Motor neuron (in vitro differentiated cells): ENCODE results near the gene NCKAP5. TPM values are rescaled to one million over a fixed set of nuclear protein-coding genes. Genes with fewer than 3 reads are reported as not detected.

Source experiments
- ATAC-seq, 8 experiments: fragments of 200-7000 bp; cut with Tn5 transposase; replicated peaks in 6 of 8; 2 replicates each; pipeline ENCODE4 v1.8.0; 2021; ENCODE audit warnings: mild to moderate bottlenecking in 8 of 8, moderate library complexity in 8 of 8
- H3K27ac ChIP-seq, 2 donors: fragments of 250-450 bp; sonication (Bioruptor Pico); 2 replicates each; pipeline ENCODE4 v1.9.0; 2021; ENCODE audit warnings: antibody characterized with exemption in 2 of 2, mild to moderate bottlenecking in 2 of 2, moderate library complexity in 1 of 2
- H3K4me1 ChIP-seq, 2 donors: fragments of 250-450 bp; sonication (Bioruptor Pico); replicated peaks in 1 of 2; 2 replicates each; pipeline ENCODE4 v1.6.1; 2021; ENCODE audit warnings: antibody characterized with exemption in 2 of 2, mild to moderate bottlenecking in 2 of 2, moderate library complexity in 1 of 2
- H3K4me3 ChIP-seq, 5 donors: fragments of 250-450 bp; sonication (Bioruptor Pico); 2 replicates each; pipeline ENCODE4 v1.9.0; 2021; ENCODE audit warnings: antibody characterized with exemption in 5 of 5, mild to moderate bottlenecking in 5 of 5, moderate library complexity in 4 of 5
- WGBS, 10 experiments: fragments of 450-650 bp; shearing (Covaris generic); methylation state at CpG; one replicate each; pipeline ENCODE4 v1.0.0; 2022; 5-methylcytosine and 5-hydroxymethylcytosine counted together
- in situ Hi-C, 9 experiments: fragments of 400-800 bp; cut with MboI; loops; one replicate each; pipeline ENCODE4 v1.15.0; 2021; ENCODE audit warnings: low sequenced_read_pairs in 9 of 9, low pct_unique_long_range_greater_than_20kb in 2 of 9; ENCODE audit not compliant: unreplicated experiment in 9 of 9
- total RNA-seq, 8 experiments: library from RNA; unstranded; fragments of 300-600 nt; gene quantifications; 2 replicates each; pipeline versions ENCODE4 v1.2.3 to v1.2.4, GENCODE V29; 2022

NCKAP5 gene
- total RNA-seq, 8 experiments from 2014 or later = 0.66 to 16.2 (median 5.9) TPM

- Histone ChIP-seq H3K4me1 (no peaks in the 10 kb centered on the region), H3K4me3 (no peak overlapping the region), H3K27ac (no peak overlapping the region)
- ATAC-seq = peak in 4 of 8 experiments; percentile 27 to 90 (median 58)
- in situ Hi-C loops = no loop called here
Measured at GRCh38 chr2:132798341-132798740, 769.9 kb downstream of the NCKAP5 start.

GRCh38 chr2:132797556-132797955 lies 770.7 kb downstream of the NCKAP5 start:
- in situ Hi-C loops = no loop called here
- ATAC-seq = peak in 5 of 8 experiments; percentile 12 to 67 (median 56)
- 37 to 100% (median 93%) methylated on average over 1 to 3 of the region's 3 CpGs; no CpG with 5 or more reads in 4 of the 10 experiments for WGBS, 10 experiments
- H3K4me1 ChIP-seq = no peaks in the 10 kb centered on the region
- no peak overlapping the region for H3K4me3 ChIP-seq
- H3K27ac ChIP-seq = no peak overlapping the region

GRCh38 chr2:132797071-132797470 lies 771.2 kb downstream of the NCKAP5 start:
- WGBS, 10 experiments = 25 to 86% (median 68%) methylated on average over 1 to 3 of the region's 3 CpGs
- Histone ChIP-seq H3K4me3 (no peak overlapping the region), H3K27ac (no peak overlapping the region), H3K4me1 (no peaks in the 10 kb centered on the region)
- no peak for ATAC-seq
- in situ Hi-C loops = no loop called here

- ATAC-seq = no peak
- WGBS, 10 experiments = 40 to 100% (median 94%) methylated on average over 1 to 2 of the region's 2 CpGs; no CpG with 5 or more reads in 3 of the 10 experiments
- H3K4me3 ChIP-seq = no peak overlapping the region
- in situ Hi-C loops = no loop called here
- no peak overlapping the region for H3K27ac ChIP-seq
- no peaks in the 10 kb centered on the region for H3K4me1 ChIP-seq
Measured at GRCh38 chr2:132795220-132795619, 773.0 kb downstream of the NCKAP5 start.

DNA sequence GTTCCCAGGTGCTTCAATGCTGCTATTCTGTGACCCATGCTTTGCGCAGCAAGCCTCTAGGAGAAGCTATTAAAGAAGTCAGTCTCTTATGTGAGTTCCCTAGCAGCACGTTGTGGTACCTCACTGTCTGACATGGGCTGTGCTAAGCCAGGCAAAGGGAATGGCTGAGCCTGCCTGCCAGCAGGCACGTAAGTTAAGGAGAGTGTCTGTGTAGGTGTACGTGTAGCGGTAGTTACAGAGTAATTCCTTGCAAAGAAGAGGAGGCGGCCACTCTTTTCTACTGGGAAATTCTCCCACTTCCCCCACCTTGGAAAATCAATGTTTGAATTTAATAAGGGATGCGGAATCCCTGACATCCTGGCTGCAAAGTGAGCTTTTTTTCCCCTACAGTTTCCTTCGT lies 774.7 kb downstream of the NCKAP5 start:
- in situ Hi-C loops = no loop called here
- 60 to 100% (median 91%) methylated on average over 1 to 7 of the region's 8 CpGs; no CpG with 5 or more reads in 3 of the 10 experiments for WGBS, 10 experiments
- no peak for ATAC-seq
- Histone ChIP-seq H3K4me1 (no peaks in the 10 kb centered on the region), H3K4me3 (no peak overlapping the region), H3K27ac (no peak overlapping the region)

- H3K4me1 ChIP-seq = no peaks in the 10 kb centered on the region
- no peak for ATAC-seq
- in situ Hi-C loops = no loop called here
- WGBS, 10 experiments = 59 to 100% (median 87%) methylated on average over 1 to 4 of the region's 4 CpGs
- H3K4me3 ChIP-seq = no peak overlapping the region
- H3K27ac ChIP-seq = no peak overlapping the region
Measured at GRCh38 chr2:132790207-132790785, 778.0 kb downstream of the NCKAP5 start.

DNA sequence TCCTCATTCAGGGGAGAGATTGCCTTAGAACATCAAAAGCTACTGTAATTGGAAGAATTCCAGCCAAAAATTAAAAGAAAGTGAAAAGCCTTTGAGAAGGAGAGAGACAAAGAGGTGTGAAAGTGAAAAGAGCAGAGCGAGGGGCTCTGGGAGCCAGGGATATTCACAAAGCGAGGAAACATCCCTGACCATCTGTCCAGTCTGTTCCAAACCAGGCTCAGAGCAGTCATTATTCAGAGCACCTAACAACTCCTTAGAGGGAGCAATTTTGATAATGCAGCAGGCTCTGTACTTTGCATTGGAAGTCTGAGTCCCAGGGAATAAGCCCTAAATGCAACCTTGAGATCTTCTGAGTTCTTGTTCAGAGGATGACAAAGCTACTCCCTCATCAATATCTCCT lies 779.2 kb downstream of the NCKAP5 start:
- no peaks in the 10 kb centered on the region for H3K4me1 ChIP-seq
- no peak overlapping the region for H3K4me3 ChIP-seq
- no peak overlapping the region for H3K27ac ChIP-seq
- in situ Hi-C loops = no loop called here
- 40 to 90% (median 82%) methylated on average over 1 to 2 of the region's 2 CpGs; no CpG with 5 or more reads in 4 of the 10 experiments for WGBS, 10 experiments
- ATAC-seq = no peak

DNA sequence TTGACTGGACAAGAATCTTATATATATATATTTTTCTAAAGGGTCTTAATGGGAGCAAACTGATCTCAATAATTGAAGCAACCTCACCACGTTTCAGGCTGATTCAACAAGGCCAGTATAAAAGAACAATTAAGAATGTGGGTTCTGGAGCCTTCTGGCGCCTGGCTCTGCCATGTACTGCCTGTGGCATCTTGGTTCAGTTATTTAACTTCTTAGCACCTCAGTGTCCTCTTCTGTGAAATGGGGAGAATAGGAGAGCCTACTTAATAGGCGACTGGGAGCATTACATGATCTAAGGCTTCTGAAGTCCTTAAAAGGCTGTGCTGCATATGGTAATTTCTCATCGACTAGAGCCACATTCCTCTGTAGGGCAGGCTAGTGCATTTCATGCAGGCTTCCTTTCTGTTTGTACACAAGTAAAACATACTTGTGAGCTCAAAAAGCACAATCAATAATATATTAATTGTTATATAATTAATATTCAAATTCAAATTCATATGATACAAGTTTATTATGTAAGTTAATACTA lies 779.9 kb downstream of the NCKAP5 start:
- H3K4me3 ChIP-seq = no peak overlapping the region
- H3K4me1 ChIP-seq = no peaks in the 10 kb centered on the region
- no peak overlapping the region for H3K27ac ChIP-seq
- 36 to 92% (median 71%) methylated on average over 2 to 4 of the region's 4 CpGs; no CpG with 5 or more reads in 5 of the 10 experiments for WGBS, 10 experiments
- in situ Hi-C loops = no loop called here
- peak in 3 of 8 experiments; percentile 80 to 100 (median 99) for ATAC-seq

- 84 to 100% (median 97%) methylated on average over 1 to 8 of the region's 11 CpGs; no CpG with 5 or more reads in 6 of the 10 experiments for WGBS, 10 experiments
- in situ Hi-C loops = no loop called here
- no peak overlapping the region for H3K4me3 ChIP-seq
Measured at GRCh38 chr2:132783883-132784282, 784.4 kb downstream of the NCKAP5 start.

GRCh38 chr2:132782176-132782783 lies 786.0 kb downstream of the NCKAP5 start:
- WGBS, 10 experiments = 50 to 100% (median 90%) methylated on average over 1 to 7 of the region's 7 CpGs; no CpG with 5 or more reads in 2 of the 10 experiments
- in situ Hi-C loops = no loop called here
- no peak overlapping the region for H3K27ac ChIP-seq
- peaks cover 0 to 3% of the 10 kb centered on the region in 2 donors for H3K4me1 ChIP-seq
- H3K4me3 ChIP-seq = no peak overlapping the region
- ATAC-seq = no peak

More at GRCh38 chr2:132783883-132784282, 784.4 kb downstream of the NCKAP5 start:
- peaks cover 0 to 3% of the 10 kb centered on the region in 2 donors for H3K4me1 ChIP-seq
- H3K27ac ChIP-seq = no peak overlapping the region
- no peak for ATAC-seq

GRCh38 chr2:132780651-132781050 lies 787.6 kb downstream of the NCKAP5 start:
- peaks cover 0 to 3% of the 10 kb centered on the region in 2 donors for H3K4me1 ChIP-seq
- H3K27ac ChIP-seq = no peak overlapping the region
- in situ Hi-C loops = no loop called here
- no peak overlapping the region for H3K4me3 ChIP-seq
- 45 to 100% (median 81%) methylated on average over 1 to 5 of the region's 5 CpGs for WGBS, 10 experiments
- no peak for ATAC-seq

DNA sequence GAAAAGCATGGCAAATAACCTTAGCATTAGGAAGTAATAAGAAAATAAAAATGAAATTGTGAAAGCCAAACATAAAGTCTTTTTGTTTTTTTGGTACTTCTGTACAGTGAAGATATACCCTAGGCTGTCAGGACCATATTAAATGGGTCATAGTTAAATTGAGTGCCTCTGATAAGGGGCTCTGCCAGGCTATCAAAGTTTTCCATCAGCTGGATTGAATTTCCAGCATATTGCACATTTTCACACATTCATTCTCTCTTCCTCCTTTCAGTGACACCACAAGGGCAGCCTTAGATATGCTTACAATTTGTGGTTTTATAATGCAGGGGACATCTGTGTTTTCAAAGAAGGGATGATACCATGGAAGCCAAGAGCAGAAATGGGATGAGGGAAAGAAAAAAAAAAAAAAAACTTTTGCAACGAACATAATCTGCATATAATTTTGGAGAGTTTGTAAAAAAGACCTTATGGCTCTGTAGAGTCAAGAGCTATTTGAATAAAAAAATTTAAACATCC lies 789.0 kb downstream of the NCKAP5 start:
- in situ Hi-C loops = no loop called here
- Histone ChIP-seq H3K27ac (no peak overlapping the region), H3K4me3 (no peak overlapping the region), H3K4me1 (peaks cover 0 to 3% of the 10 kb centered on the region in 2 donors)
- ATAC-seq = peak in 2 of 8 experiments; percentile 43 to 52
- 0 to 100% (median 63%) methylated on average over 1 of the region's 1 CpG; no CpG with 5 or more reads in 1 of the 10 experiments for WGBS, 10 experiments

GRCh38 chr2:132776287-132776686 lies 792.0 kb downstream of the NCKAP5 start:
- Histone ChIP-seq H3K4me1 (peaks cover 0 to 3% of the 10 kb centered on the region in 2 donors), H3K4me3 (no peak overlapping the region), H3K27ac (no peak overlapping the region)
- in situ Hi-C loops = no loop called here
- 81 to 100% (median 100%) methylated on average over 1 to 3 of the region's 3 CpGs; no CpG with 5 or more reads in 3 of the 10 experiments for WGBS, 10 experiments
- ATAC-seq = peak in 1 of 8 experiments; percentile 53
